ENCODE results near the gene LCNL1. TPM values are rescaled to one million over a fixed set of nuclear protein-coding genes. Genes with fewer than 3 reads are reported as not detected.

Gene LCNL1
- total and polyA plus RNA-seq, 2 of the 13 experiments (the other 11 are each of a cell fraction or from before 2014, with no cell fraction given) = not detected

- TF ChIP-seq, protein P1, sequence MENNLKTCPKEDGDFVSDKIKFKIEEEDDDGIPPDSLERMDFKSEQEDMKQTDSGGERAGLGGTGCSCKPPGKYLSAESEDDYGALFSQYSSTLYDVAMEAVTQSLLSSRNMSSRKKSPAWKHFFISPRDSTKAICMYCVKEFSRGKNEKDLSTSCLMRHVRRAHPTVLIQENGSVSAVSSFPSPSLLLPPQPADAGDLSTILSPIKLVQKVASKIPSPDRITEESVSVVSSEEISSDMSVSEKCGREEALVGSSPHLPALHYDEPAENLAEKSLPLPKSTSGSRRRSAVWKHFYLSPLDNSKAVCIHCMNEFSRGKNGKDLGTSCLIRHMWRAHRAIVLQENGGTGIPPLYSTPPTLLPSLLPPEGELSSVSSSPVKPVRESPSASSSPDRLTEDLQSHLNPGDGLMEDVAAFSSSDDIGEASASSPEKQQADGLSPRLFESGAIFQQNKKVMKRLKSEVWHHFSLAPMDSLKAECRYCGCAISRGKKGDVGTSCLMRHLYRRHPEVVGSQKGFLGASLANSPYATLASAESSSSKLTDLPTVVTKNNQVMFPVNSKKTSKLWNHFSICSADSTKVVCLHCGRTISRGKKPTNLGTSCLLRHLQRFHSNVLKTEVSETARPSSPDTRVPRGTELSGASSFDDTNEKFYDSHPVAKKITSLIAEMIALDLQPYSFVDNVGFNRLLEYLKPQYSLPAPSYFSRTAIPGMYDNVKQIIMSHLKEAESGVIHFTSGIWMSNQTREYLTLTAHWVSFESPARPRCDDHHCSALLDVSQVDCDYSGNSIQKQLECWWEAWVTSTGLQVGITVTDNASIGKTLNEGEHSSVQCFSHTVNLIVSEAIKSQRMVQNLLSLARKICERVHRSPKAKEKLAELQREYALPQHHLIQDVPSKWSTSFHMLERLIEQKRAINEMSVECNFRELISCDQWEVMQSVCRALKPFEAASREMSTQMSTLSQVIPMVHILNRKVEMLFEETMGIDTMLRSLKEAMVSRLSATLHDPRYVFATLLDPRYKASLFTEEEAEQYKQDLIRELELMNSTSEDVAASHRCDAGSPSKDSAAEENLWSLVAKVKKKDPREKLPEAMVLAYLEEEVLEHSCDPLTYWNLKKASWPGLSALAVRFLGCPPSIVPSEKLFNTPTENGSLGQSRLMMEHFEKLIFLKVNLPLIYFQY (CRISPR knock-in tag; IDR thresholded peaks at IDR 0.05; ENCODE audit: borderline replicate concordance) = peak; percentile 96
- TF ChIP-seq ZUFSP (CRISPR knock-in tag; IDR thresholded peaks at IDR 0.05; ENCODE audit: borderline replicate concordance) (no peak), SMAD9 (CRISPR knock-in tag; IDR thresholded peaks at IDR 0.05) (no peak), ZNF382 (CRISPR knock-in tag; IDR thresholded peaks at IDR 0.05; ENCODE audit: borderline replicate concordance) (no peak), MBD4 (IDR thresholded peaks at IDR 0.05; ENCODE audit: borderline replicate concordance, low read length) (no peak), ZNF263 (CRISPR knock-in tag; IDR thresholded peaks at IDR 0.05) (peak; percentile 55; the same call in 1 of the 2 replicates), STAG1 (CRISPR knock-in tag; IDR thresholded peaks at IDR 0.05) (peak; percentile 25; the same call in 1 of the 2 replicates), IKZF4 (CRISPR knock-in tag; IDR thresholded peaks at IDR 0.05; ENCODE audit: borderline replicate concordance, low read depth, not compliant biosample characterization) (peak; percentile 33), HNRNPK (IDR thresholded peaks at IDR 0.05; ENCODE audit: low read depth, low read length, poor library complexity, severe bottlenecking) (peak; percentile 57), TAF15 (IDR thresholded peaks at IDR 0.05; ENCODE audit: low read depth, low read length, poor library complexity, severe bottlenecking) (peak; percentile 42), ZNF768 (CRISPR knock-in tag; IDR thresholded peaks at IDR 0.05) (peak; percentile 26; the same call in 1 of the 2 replicates), TBX2 (CRISPR knock-in tag; IDR thresholded peaks at IDR 0.05; ENCODE audit: borderline replicate concordance) (peak; percentile 88)
- TF ChIP-seq, protein P2, sequence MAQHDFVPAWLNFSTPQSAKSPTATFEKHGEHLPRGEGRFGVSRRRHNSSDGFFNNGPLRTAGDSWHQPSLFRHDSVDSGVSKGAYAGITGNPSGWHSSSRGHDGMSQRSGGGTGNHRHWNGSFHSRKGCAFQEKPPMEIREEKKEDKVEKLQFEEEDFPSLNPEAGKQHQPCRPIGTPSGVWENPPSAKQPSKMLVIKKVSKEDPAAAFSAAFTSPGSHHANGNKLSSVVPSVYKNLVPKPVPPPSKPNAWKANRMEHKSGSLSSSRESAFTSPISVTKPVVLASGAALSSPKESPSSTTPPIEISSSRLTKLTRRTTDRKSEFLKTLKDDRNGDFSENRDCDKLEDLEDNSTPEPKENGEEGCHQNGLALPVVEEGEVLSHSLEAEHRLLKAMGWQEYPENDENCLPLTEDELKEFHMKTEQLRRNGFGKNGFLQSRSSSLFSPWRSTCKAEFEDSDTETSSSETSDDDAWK (CRISPR knock-in tag; IDR thresholded peaks at IDR 0.05) = no peak
- TF ChIP-seq, protein P3, sequence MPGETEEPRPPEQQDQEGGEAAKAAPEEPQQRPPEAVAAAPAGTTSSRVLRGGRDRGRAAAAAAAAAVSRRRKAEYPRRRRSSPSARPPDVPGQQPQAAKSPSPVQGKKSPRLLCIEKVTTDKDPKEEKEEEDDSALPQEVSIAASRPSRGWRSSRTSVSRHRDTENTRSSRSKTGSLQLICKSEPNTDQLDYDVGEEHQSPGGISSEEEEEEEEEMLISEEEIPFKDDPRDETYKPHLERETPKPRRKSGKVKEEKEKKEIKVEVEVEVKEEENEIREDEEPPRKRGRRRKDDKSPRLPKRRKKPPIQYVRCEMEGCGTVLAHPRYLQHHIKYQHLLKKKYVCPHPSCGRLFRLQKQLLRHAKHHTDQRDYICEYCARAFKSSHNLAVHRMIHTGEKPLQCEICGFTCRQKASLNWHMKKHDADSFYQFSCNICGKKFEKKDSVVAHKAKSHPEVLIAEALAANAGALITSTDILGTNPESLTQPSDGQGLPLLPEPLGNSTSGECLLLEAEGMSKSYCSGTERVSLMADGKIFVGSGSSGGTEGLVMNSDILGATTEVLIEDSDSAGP (CRISPR knock-in tag; IDR thresholded peaks at IDR 0.05; ENCODE audit: borderline replicate concordance) = peak; percentile 69
- TF ChIP-seq, protein P4, sequence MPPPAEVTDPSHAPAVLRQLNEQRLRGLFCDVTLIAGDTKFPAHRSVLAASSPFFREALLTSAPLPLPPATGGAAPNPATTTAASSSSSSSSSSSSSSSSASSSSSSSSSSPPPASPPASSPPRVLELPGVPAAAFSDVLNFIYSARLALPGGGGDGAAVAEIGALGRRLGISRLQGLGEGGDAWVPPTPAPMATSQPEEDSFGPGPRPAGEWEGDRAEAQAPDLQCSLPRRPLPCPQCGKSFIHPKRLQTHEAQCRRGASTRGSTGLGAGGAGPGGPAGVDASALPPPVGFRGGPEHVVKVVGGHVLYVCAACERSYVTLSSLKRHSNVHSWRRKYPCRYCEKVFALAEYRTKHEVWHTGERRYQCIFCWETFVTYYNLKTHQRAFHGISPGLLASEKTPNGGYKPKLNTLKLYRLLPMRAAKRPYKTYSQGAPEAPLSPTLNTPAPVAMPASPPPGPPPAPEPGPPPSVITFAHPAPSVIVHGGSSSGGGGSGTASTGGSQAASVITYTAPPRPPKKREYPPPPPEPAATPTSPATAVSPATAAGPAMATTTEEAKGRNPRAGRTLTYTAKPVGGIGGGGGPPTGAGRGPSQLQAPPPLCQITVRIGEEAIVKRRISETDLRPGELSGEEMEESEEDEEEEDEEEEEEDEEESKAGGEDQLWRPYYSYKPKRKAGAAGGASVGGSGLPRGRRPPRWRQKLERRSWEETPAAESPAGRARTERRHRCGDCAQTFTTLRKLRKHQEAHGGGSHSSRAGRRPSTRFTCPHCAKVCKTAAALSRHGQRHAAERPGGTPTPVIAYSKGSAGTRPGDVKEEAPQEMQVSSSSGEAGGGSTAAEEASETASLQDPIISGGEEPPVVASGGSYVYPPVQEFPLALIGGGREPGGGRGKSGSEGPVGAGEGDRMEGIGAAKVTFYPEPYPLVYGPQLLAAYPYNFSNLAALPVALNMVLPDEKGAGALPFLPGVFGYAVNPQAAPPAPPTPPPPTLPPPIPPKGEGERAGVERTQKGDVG (CRISPR knock-in tag; IDR thresholded peaks at IDR 0.05; ENCODE audit: borderline replicate concordance) = no peak
Observed at GRCh38 chr9:136949817-136950655, 32.8 kb upstream of the LCNL1 start (continued).
